Lower leg skin (tissue), 3 donors: ENCODE results near the gene CHRM5.

Experiments
- CTCF ChIP-seq, 3 donors: fragments of 450-650 bp; IDR thresholded peaks; one replicate each; pipeline ENCODE4 v1.5.1; 2016; ENCODE audit warnings: antibody characterized with exemption in 3 of 3, mild to moderate bottlenecking in 3 of 3, moderate library complexity in 2 of 3
- POLR2A ChIP-seq, 2 donors: fragments of 450-650 bp; IDR thresholded peaks; one replicate each; pipeline ENCODE4 v1.6.1; 2016 to 2017; ENCODE audit warnings: antibody characterized with exemption in 2 of 2, mild to moderate bottlenecking in 1 of 2, moderate library complexity in 1 of 2

- TF ChIP-seq CTCF (IDR thresholded peaks at IDR 0.05) (no peak), POLR2A (IDR thresholded peaks at IDR 0.05) (no peak)
Observed at GRCh38 chr15:33926260-33926659, 42.0 kb upstream of the CHRM5 start.
